ENCODE results near the gene ZNF513.

ZNF513 gene

GRCh38 chr2:27347641-27348040, 32.9 kb downstream of the ZNF513 start:
- Histone ChIP-seq H3K36me3 (ENCODE audit: control insufficient read depth, insufficient read depth, low read length) (peaks cover 3% of the 10 kb centered on the region), H3K27me3 (ENCODE audit: control insufficient read depth, insufficient read depth, low read length) (no peaks in the 10 kb centered on the region), H3K9me3 (ENCODE audit: control insufficient read depth, insufficient read depth, low read length) (no peaks in the 10 kb centered on the region), H3K9ac (ENCODE audit: low read depth, low read length) (no peak overlapping the region), H3K4me3 (ENCODE audit: low read depth, low read length) (no peak overlapping the region), H3K4me1 (ENCODE audit: control insufficient read depth, insufficient read depth, low read length) (peaks cover 1% of the 10 kb centered on the region)

GRCh38 chr2:27336173-27336572, 44.4 kb downstream of the ZNF513 start:
- no peak overlapping the region for H3K4me3 ChIP-seq (ENCODE audit: low read depth, low read length)
- H3K9ac ChIP-seq (ENCODE audit: low read depth, low read length) = no peak overlapping the region
- H3K36me3 ChIP-seq (ENCODE audit: control insufficient read depth, insufficient read depth, low read length) = peaks cover 50% of the 10 kb centered on the region
- H3K27me3 ChIP-seq (ENCODE audit: control insufficient read depth, insufficient read depth, low read length) = no peaks in the 10 kb centered on the region
- no peaks in the 10 kb centered on the region for H3K9me3 ChIP-seq (ENCODE audit: control insufficient read depth, insufficient read depth, low read length)
- no peaks in the 10 kb centered on the region for H3K4me1 ChIP-seq (ENCODE audit: control insufficient read depth, insufficient read depth, low read length)

GRCh38 chr2:27335311-27335710, 45.2 kb downstream of the ZNF513 start:
- no peaks in the 10 kb centered on the region for H3K27me3 ChIP-seq (ENCODE audit: control insufficient read depth, insufficient read depth, low read length)
- no peaks in the 10 kb centered on the region for H3K9me3 ChIP-seq (ENCODE audit: control insufficient read depth, insufficient read depth, low read length)
- H3K4me3 ChIP-seq (ENCODE audit: low read depth, low read length) = no peak overlapping the region
- no peaks in the 10 kb centered on the region for H3K4me1 ChIP-seq (ENCODE audit: control insufficient read depth, insufficient read depth, low read length)
- no peak overlapping the region for H3K9ac ChIP-seq (ENCODE audit: low read depth, low read length)
- peaks cover 50% of the 10 kb centered on the region for H3K36me3 ChIP-seq (ENCODE audit: control insufficient read depth, insufficient read depth, low read length)
